Measurements from ENCODE around the gene KLHDC9. TPM values are rescaled to one million over a fixed set of nuclear protein-coding genes. Genes with fewer than 3 reads are reported as not detected.

The KLHDC9 gene
- total RNA-seq, 3 donors from 2014 or later (not counting 1 experiment from before 2014, with no cell fraction given): 0.49 to 0.50 TPM; not detected in 1

DNA sequence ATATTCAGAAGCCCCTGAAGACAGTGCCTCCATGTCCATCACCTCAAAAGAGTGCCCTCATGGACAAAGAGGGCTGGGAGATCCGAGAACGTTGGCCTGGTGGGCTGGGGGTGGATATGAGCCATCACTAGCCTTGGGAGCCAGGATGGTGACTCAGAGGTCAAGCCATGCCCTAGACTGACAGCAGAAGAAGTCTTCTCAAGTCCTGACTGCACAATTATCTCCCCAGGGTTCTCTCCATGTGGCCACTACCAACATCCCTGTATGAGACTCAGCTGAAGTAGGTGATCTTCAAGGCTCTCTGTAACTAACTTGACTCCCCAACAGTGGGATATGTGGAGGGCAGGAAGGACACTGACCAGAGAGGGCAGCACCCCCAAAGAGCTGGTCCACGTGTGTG is 45.3 kb upstream of the KLHDC9 start:
- H3K36me3 ChIP-seq (ENCODE audit: control insufficient read depth, insufficient read depth, low read length): peaks cover 91% of the 10 kb centered on the region
- no peak for ATAC-seq
- H3K4me3 Mint-ChIP-seq: no peak overlapping the region
- H3K9me3 ChIP-seq (ENCODE audit: control insufficient read depth, insufficient read depth, low read length): no peaks in the 10 kb centered on the region
- H3K36me3 Mint-ChIP-seq: peaks cover 15% of the 10 kb centered on the region
- H3K27ac Mint-ChIP-seq: peak overlapping the region; percentile 69 to 71
- intact Hi-C loops (cut with micrococcal nuclease): no loop called here
- H3K4me1 ChIP-seq (ENCODE audit: control insufficient read depth, insufficient read depth, low read length): peaks cover 19% of the 10 kb centered on the region
- no peak for DNase-seq
- TF ChIP-seq CTCF (IDR thresholded peaks at IDR 0.05): no peak
- 95% methylated on average over 3 of the region's 3 CpGs for WGBS (ENCODE audit: insufficient coverage)
- H3K4me1 Mint-ChIP-seq: peaks cover 34 to 55% of the 10 kb centered on the region in 2 donors
- H3K9me3 Mint-ChIP-seq: no peaks in the 10 kb centered on the region
- no peak overlapping the region for H3K27ac ChIP-seq (ENCODE audit: low read length)
- H3K27me3 Mint-ChIP-seq (ENCODE audit: low read depth in 2 of 2): no peaks in the 10 kb centered on the region
- no peaks in the 10 kb centered on the region for H3K27me3 ChIP-seq (ENCODE audit: control insufficient read depth, insufficient read depth, low read length)
- H3K4me3 ChIP-seq (ENCODE audit: low read length): no peak overlapping the region

DNA sequence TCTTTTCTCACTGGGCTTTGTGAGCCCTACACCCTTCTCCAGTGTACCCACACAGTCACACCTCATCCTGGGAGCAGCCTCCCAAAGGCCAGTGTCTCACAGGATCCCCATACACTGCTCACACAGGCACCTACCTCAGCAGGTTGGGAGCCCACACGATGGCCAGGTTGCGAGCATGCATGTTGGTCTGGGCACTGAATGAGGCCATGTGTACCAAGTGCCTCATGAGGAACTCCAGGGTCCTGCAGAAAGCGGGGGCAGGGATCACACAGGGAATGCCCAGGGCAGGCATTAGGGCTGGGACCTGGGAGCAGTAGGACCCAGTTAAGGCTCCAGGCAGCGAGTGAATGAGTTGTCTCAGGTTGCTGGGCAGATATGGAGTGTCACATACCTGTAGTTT is 43.9 kb upstream of the KLHDC9 start:
- no peaks in the 10 kb centered on the region for H3K27me3 ChIP-seq (ENCODE audit: control insufficient read depth, insufficient read depth, low read length)
- Mint-ChIP-seq H3K36me3 (peaks cover 15% of the 10 kb centered on the region), H3K27me3 (ENCODE audit: low read depth in 2 of 2) (no peaks in the 10 kb centered on the region), H3K4me1 (peaks cover 35 to 45% of the 10 kb centered on the region in 2 donors), H3K9me3 (no peaks in the 10 kb centered on the region), H3K27ac (peak overlapping the region in 1 of 2 donors; percentile 70), H3K4me3 (no peak overlapping the region)
- intact Hi-C loops (cut with micrococcal nuclease): no loop called here
- H3K9me3 ChIP-seq (ENCODE audit: control insufficient read depth, insufficient read depth, low read length): no peaks in the 10 kb centered on the region
- no peak for ATAC-seq
- peaks cover 17% of the 10 kb centered on the region for H3K4me1 ChIP-seq (ENCODE audit: control insufficient read depth, insufficient read depth, low read length)
- H3K4me3 ChIP-seq (ENCODE audit: low read length): no peak overlapping the region
- H3K36me3 ChIP-seq (ENCODE audit: control insufficient read depth, insufficient read depth, low read length): peaks cover 83% of the 10 kb centered on the region
- DNase-seq: no peak
- no peak for TF ChIP-seq CTCF (IDR thresholded peaks at IDR 0.05)
- WGBS (ENCODE audit: insufficient coverage): 98% methylated on average over 4 of the region's 4 CpGs
- H3K27ac ChIP-seq (ENCODE audit: low read length): no peak overlapping the region

DNA sequence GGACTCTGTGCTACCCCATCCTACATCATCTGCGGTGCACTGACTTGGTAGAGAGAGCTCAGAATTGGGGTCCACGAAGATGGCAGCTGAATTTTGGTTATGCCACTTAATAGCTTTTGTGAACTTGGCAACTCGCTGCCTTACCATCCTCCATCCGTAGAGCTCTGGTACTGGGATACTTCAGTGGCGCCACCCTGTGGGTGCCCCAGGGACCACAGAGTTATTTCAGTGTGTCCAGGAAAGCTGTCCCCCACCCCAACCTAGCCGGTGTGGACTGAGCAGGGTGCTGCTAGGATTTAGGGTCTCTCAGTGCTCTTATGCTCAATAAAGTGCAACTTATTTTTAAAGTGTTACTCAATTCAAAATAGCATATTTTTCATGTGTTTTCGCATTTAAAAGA is 43.4 kb upstream of the KLHDC9 start:
- intact Hi-C loops (cut with micrococcal nuclease): no loop called here
- Mint-ChIP-seq H3K27me3 (ENCODE audit: low read depth in 2 of 2) (no peaks in the 10 kb centered on the region), H3K4me1 (peaks cover 40 to 47% of the 10 kb centered on the region in 2 donors), H3K27ac (no peak overlapping the region), H3K36me3 (peaks cover 15% of the 10 kb centered on the region), H3K9me3 (no peaks in the 10 kb centered on the region), H3K4me3 (no peak overlapping the region)
- 93% methylated on average over 7 of the region's 7 CpGs for WGBS (ENCODE audit: insufficient coverage)
- ATAC-seq (no peak), DNase-seq (no peak)
- H3K9me3 ChIP-seq (ENCODE audit: control insufficient read depth, insufficient read depth, low read length): no peaks in the 10 kb centered on the region
- TF ChIP-seq CTCF (IDR thresholded peaks at IDR 0.05): no peak
- no peak overlapping the region for H3K4me3 ChIP-seq (ENCODE audit: low read length)
- H3K36me3 ChIP-seq (ENCODE audit: control insufficient read depth, insufficient read depth, low read length): peaks cover 83% of the 10 kb centered on the region
- H3K27me3 ChIP-seq (ENCODE audit: control insufficient read depth, insufficient read depth, low read length): no peaks in the 10 kb centered on the region
- peaks cover 23% of the 10 kb centered on the region for H3K4me1 ChIP-seq (ENCODE audit: control insufficient read depth, insufficient read depth, low read length)
- no peak overlapping the region for H3K27ac ChIP-seq (ENCODE audit: low read length)

DNA sequence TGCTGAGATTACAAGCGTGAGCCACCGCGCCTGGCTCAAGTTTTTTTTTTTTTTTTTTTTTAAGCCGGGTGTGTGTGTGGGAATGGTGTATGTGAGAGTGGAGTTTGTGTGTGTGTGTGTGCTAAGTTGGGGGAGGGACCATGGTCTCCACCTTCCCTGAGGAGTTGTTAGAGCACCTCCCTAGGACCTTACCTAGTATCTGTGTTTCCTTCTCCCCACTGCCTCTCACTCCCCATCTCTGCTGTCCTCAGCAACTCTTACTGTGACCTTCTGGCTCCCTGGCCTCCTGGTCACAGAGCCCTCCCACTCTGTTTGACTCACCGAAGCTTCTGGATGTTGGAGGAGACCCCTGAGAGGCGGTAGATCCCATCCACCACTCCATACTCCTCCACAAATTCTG is 38.9 kb upstream of the KLHDC9 start:
- Histone ChIP-seq H3K4me1 (ENCODE audit: control insufficient read depth, insufficient read depth, low read length) (peaks cover 49% of the 10 kb centered on the region), H3K27ac (ENCODE audit: low read length) (no peak overlapping the region), H3K4me3 (ENCODE audit: low read length) (no peak overlapping the region), H3K36me3 (ENCODE audit: control insufficient read depth, insufficient read depth, low read length) (peaks cover 58% of the 10 kb centered on the region), H3K9me3 (ENCODE audit: control insufficient read depth, insufficient read depth, low read length) (no peaks in the 10 kb centered on the region), H3K27me3 (ENCODE audit: control insufficient read depth, insufficient read depth, low read length) (no peaks in the 10 kb centered on the region)
- TF ChIP-seq CTCF (IDR thresholded peaks at IDR 0.05): no peak
- Mint-ChIP-seq H3K27ac (peak overlapping the region; percentile 82), H3K27me3 (ENCODE audit: low read depth in 2 of 2) (no peaks in the 10 kb centered on the region), H3K4me3 (peak overlapping the region; percentile 25), H3K9me3 (no peaks in the 10 kb centered on the region), H3K36me3 (no peaks in the 10 kb centered on the region), H3K4me1 (peaks cover 57 to 61% of the 10 kb centered on the region in 2 donors)
- no peak for ATAC-seq
- WGBS (ENCODE audit: insufficient coverage): 92% methylated on average over 2 of the region's 6 CpGs
- intact Hi-C loops (cut with micrococcal nuclease): no loop called here
- no peak for DNase-seq

Measured in natural killer cell (primary cell).